Hematopoietic multipotent progenitor cell treated with erythropoietin and hydrocortisone succinate and interleukin-3 and kit ligand, for 6 days (in vitro differentiated cells): ENCODE data around the gene XYLT1.

Experiments used
- DNase-seq: peaks from one replicate; pipeline ENCODE4 v3.0.0-alpha.2; 2015

Gene XYLT1

GRCh38 chr16:17173281-17173680 lies 297.5 kb downstream of the XYLT1 start:
- peak; percentile 79 for DNase-seq

GRCh38 chr16:17171250-17172143 lies 299.3 kb downstream of the XYLT1 start:
- peak; percentile 48 for DNase-seq

- no peak for DNase-seq
These were observed 300.3 kb downstream of the XYLT1 start for GRCh38 chr16:17170435-17170834.

- no peak for DNase-seq
These were observed 302.6 kb downstream of the XYLT1 start for GRCh38 chr16:17168181-17168580.

GRCh38 chr16:17166095-17166494 lies 304.7 kb downstream of the XYLT1 start:
- no peak for DNase-seq

GRCh38 chr16:17162560-17162959 lies 308.2 kb downstream of the XYLT1 start:
- peak; percentile 10 for DNase-seq

- no peak for DNase-seq
These were observed 309.8 kb downstream of the XYLT1 start for GRCh38 chr16:17160920-17161431.

- DNase-seq: no peak
These were observed 310.4 kb downstream of the XYLT1 start for GRCh38 chr16:17160285-17160853.

- DNase-seq: no peak
These were observed 311.1 kb downstream of the XYLT1 start for GRCh38 chr16:17159617-17160016.

GRCh38 chr16:17155936-17156335 lies 314.8 kb downstream of the XYLT1 start:
- no peak for DNase-seq

GRCh38 chr16:17155485-17155884 lies 315.3 kb downstream of the XYLT1 start:
- DNase-seq: no peak

- no peak for DNase-seq
These were observed 315.8 kb downstream of the XYLT1 start for GRCh38 chr16:17154981-17155380.

- no peak for DNase-seq
These were observed 318.4 kb downstream of the XYLT1 start for GRCh38 chr16:17152311-17152710.

GRCh38 chr16:17151335-17151734 lies 319.4 kb downstream of the XYLT1 start:
- no peak for DNase-seq

GRCh38 chr16:17149904-17150483 lies 320.8 kb downstream of the XYLT1 start:
- peak; percentile 62 for DNase-seq

GRCh38 chr16:17147942-17148341 lies 322.8 kb downstream of the XYLT1 start:
- no peak for DNase-seq

GRCh38 chr16:17145029-17145428 lies 325.7 kb downstream of the XYLT1 start:
- no peak for DNase-seq

- DNase-seq: no peak
These were observed 326.3 kb downstream of the XYLT1 start for GRCh38 chr16:17144431-17144830.

- DNase-seq: no peak
These were observed 327.0 kb downstream of the XYLT1 start for GRCh38 chr16:17143546-17144419.

- DNase-seq: peak; percentile 36
These were observed 332.0 kb downstream of the XYLT1 start for GRCh38 chr16:17138801-17139200.

GRCh38 chr16:17135439-17135838 lies 335.3 kb downstream of the XYLT1 start:
- no peak for DNase-seq

GRCh38 chr16:17134586-17134985 lies 336.2 kb downstream of the XYLT1 start:
- no peak for DNase-seq

GRCh38 chr16:17133851-17134250 lies 336.9 kb downstream of the XYLT1 start:
- no peak for DNase-seq
